ENCODE results near the gene KCNQ1OT1. TPM values are rescaled to one million over a fixed set of nuclear protein-coding genes. Genes with fewer than 3 reads are reported as not detected.

Gene KCNQ1OT1
- total and polyA plus RNA-seq, 9 of the 15 experiments (the other 6 are each of a cell fraction or from before 2014, with no cell fraction given): 0.04 to 2.3 (median 0.74) TPM

GRCh38 chr11:2699531-2700414, at the start of gene KCNQ1OT1 (continued):
- TF ChIP-seq, protein P1, sequence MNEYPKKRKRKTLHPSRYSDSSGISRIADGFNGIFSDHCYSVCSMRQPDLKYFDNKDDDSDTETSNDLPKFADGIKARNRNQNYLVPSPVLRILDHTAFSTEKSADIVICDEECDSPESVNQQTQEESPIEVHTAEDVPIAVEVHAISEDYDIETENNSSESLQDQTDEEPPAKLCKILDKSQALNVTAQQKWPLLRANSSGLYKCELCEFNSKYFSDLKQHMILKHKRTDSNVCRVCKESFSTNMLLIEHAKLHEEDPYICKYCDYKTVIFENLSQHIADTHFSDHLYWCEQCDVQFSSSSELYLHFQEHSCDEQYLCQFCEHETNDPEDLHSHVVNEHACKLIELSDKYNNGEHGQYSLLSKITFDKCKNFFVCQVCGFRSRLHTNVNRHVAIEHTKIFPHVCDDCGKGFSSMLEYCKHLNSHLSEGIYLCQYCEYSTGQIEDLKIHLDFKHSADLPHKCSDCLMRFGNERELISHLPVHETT (CRISPR knock-in tag; conservative IDR thresholded peaks at IDR 0.05 in 1 of 2, IDR thresholded peaks at IDR 0.05 in 1 of 2): 0 out of 4 replicates have a peak, but pooled peaks of 1 of the 2 experiments have one; percentile 9
- TF ChIP-seq, protein P2, sequence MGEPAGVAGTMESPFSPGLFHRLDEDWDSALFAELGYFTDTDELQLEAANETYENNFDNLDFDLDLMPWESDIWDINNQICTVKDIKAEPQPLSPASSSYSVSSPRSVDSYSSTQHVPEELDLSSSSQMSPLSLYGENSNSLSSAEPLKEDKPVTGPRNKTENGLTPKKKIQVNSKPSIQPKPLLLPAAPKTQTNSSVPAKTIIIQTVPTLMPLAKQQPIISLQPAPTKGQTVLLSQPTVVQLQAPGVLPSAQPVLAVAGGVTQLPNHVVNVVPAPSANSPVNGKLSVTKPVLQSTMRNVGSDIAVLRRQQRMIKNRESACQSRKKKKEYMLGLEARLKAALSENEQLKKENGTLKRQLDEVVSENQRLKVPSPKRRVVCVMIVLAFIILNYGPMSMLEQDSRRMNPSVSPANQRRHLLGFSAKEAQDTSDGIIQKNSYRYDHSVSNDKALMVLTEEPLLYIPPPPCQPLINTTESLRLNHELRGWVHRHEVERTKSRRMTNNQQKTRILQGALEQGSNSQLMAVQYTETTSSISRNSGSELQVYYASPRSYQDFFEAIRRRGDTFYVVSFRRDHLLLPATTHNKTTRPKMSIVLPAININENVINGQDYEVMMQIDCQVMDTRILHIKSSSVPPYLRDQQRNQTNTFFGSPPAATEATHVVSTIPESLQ (CRISPR knock-in tag; IDR thresholded peaks at IDR 0.05): peak; percentile 27; the same call in 1 of the 2 replicates
- peak; percentile 65; the same call in 1 of the 2 replicates for TF ChIP-seq KLF6 (CRISPR knock-in tag; IDR thresholded peaks at IDR 0.05; ENCODE audit: borderline replicate concordance)
- TF ChIP-seq ZBTB1 (CRISPR knock-in tag; IDR thresholded peaks at IDR 0.05; ENCODE audit: borderline replicate concordance, low read depth): peak; percentile 45; the same call in 1 of the 2 replicates
- TF ChIP-seq GTF2B (IDR thresholded peaks at IDR 0.05; ENCODE audit: extremely low read depth, insufficient read length): peak; percentile 67
- TF ChIP-seq PCBP1 (IDR thresholded peaks at IDR 0.05; ENCODE audit: low read depth, low read length, poor library complexity, severe bottlenecking): peak; percentile 48
- TF ChIP-seq TAF1 (IDR thresholded peaks at IDR 0.05; ENCODE audit: control insufficient read depth, extremely low read depth, insufficient read depth, low read length, severe bottlenecking): peak; percentile 98
- TF ChIP-seq SMAD1 (IDR thresholded peaks at IDR 0.05; ENCODE audit: low read depth, low read length, partially characterized antibody): peak; percentile 38
- no peak for TF ChIP-seq BRF1 (IDR thresholded peaks at IDR 0.05; ENCODE audit: borderline replicate concordance, extremely low read depth, insufficient read length)
- TF ChIP-seq TBP (optimal IDR thresholded peaks at IDR 0.05; ENCODE audit: low read depth, low read length): peak; percentile 99
- no peak for TF ChIP-seq PHB2 (IDR thresholded peaks at IDR 0.05; ENCODE audit: low read depth)
- TF ChIP-seq TAF9B (IDR thresholded peaks at IDR 0.05; ENCODE audit: partially characterized antibody): peak; percentile 95
- TF ChIP-seq, protein P3, sequence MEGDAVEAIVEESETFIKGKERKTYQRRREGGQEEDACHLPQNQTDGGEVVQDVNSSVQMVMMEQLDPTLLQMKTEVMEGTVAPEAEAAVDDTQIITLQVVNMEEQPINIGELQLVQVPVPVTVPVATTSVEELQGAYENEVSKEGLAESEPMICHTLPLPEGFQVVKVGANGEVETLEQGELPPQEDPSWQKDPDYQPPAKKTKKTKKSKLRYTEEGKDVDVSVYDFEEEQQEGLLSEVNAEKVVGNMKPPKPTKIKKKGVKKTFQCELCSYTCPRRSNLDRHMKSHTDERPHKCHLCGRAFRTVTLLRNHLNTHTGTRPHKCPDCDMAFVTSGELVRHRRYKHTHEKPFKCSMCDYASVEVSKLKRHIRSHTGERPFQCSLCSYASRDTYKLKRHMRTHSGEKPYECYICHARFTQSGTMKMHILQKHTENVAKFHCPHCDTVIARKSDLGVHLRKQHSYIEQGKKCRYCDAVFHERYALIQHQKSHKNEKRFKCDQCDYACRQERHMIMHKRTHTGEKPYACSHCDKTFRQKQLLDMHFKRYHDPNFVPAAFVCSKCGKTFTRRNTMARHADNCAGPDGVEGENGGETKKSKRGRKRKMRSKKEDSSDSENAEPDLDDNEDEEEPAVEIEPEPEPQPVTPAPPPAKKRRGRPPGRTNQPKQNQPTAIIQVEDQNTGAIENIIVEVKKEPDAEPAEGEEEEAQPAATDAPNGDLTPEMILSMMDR (IDR thresholded peaks at IDR 0.05 in 2 of 3, conservative IDR thresholded peaks at IDR 0.05 in 1 of 3; ENCODE audit: insufficient read depth in 2 of 3, low read depth in 1 of 3, low read length in 3 of 3): 0 out of 6 replicates have a peak, but pooled peaks of 1 of the 3 experiments have one; percentile 2
- TF ChIP-seq POLR2H (tag; IDR thresholded peaks at IDR 0.05; ENCODE audit: low read depth): peak; percentile 96
- TF ChIP-seq SP1 (CRISPR knock-in tag; IDR thresholded peaks at IDR 0.05): peak; percentile 95
- peak; percentile 64 to 71 for TF ChIP-seq E2F6 (IDR thresholded peaks at IDR 0.05; ENCODE audit: borderline replicate concordance in 1 of 2, extremely low read depth in 1 of 2, insufficient read depth in 1 of 2, insufficient read length in 1 of 2, low read depth in 1 of 2, low read length in 1 of 2, poor library complexity in 1 of 2, severe bottlenecking in 1 of 2)
- TF ChIP-seq ZNF212 (CRISPR knock-in tag; IDR thresholded peaks at IDR 0.05): no peak
